Measurements from ENCODE around the gene ADAMTS12. TPM values are rescaled to one million over a fixed set of nuclear protein-coding genes. Genes with fewer than 3 reads are reported as not detected.

ADAMTS12 gene
- total RNA-seq, 4 donors from 2014 or later: 2.3 to 6.0 (median 4.2) TPM

DNA sequence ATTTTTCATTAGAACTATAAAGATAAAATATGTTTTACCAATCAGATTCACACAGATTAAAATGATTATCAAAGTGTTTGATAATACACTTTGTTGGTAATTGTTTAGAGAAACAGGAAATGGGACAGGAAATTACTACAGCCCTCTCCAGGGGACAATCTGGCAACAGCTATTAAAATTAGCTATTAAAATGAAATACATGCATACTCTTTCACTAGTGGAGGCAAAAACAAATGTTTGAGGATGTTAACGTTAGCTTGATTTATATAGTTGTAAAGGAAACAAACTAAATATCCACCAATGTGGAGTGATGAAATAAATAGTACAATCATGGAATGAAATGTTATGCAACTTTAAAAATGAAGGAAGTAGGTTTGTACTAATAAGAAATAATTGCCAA, 397.3 kb downstream of the ADAMTS12 start:
- no peak overlapping the region for H3K4me3 ChIP-seq
- intact Hi-C loops (cut with DNase I): no loop called here
- TF ChIP-seq EP300 (IDR thresholded peaks at IDR 0.05) (no peak), POLR2AphosphoS5 (IDR thresholded peaks at IDR 0.05) (no peak), POLR2A (IDR thresholded peaks at IDR 0.05; ENCODE audit: low read depth) (no peak)
- TF ChIP-seq, protein P1, sequence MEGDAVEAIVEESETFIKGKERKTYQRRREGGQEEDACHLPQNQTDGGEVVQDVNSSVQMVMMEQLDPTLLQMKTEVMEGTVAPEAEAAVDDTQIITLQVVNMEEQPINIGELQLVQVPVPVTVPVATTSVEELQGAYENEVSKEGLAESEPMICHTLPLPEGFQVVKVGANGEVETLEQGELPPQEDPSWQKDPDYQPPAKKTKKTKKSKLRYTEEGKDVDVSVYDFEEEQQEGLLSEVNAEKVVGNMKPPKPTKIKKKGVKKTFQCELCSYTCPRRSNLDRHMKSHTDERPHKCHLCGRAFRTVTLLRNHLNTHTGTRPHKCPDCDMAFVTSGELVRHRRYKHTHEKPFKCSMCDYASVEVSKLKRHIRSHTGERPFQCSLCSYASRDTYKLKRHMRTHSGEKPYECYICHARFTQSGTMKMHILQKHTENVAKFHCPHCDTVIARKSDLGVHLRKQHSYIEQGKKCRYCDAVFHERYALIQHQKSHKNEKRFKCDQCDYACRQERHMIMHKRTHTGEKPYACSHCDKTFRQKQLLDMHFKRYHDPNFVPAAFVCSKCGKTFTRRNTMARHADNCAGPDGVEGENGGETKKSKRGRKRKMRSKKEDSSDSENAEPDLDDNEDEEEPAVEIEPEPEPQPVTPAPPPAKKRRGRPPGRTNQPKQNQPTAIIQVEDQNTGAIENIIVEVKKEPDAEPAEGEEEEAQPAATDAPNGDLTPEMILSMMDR (IDR thresholded peaks at IDR 0.05): no peak
- H3K9me3 ChIP-seq: no peaks in the 10 kb centered on the region
- DNase-seq (ENCODE audit: extremely low spot score): no peak
- H3K4me1 ChIP-seq: peaks cover 0 to 10% (median 5%) of the 10 kb centered on the region in 4 donors
- no peaks in the 10 kb centered on the region for H3K36me3 ChIP-seq
- 12% methylated on average over 1 of the region's 1 CpG for WGBS
- no peak overlapping the region for H3K27ac ChIP-seq (replicated peaks in 1 of 4)
- no peaks in the 10 kb centered on the region for H3K27me3 ChIP-seq

DNA sequence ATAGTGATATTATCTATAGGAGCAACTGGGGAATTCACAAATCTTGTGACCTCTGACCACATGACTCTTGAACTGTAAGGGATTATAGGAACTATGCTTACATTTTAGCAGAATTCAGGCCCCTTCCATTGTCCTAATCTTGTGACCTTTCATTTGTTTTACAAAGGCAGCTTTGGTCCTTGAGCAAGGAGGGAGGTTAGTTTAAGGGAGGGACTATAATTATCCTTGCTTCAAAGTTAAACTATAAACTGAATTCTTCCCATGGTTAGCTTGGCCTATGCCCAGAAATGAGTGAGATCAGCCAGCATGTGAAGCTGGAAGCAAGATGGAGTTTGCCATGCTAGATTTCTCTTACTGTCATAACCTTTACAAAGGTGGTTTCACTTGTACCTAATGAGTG, 399.8 kb downstream of the ADAMTS12 start:
- Histone ChIP-seq H3K4me3 (no peak overlapping the region), H3K27ac (replicated peaks in 1 of 4) (no peak overlapping the region), H3K27me3 (no peaks in the 10 kb centered on the region), H3K4me1 (peaks cover 0 to 10% (median 6%) of the 10 kb centered on the region in 4 donors), H3K9me3 (no peaks in the 10 kb centered on the region), H3K36me3 (no peaks in the 10 kb centered on the region)
- intact Hi-C loops (cut with DNase I): no loop called here
- TF ChIP-seq POLR2AphosphoS5 (IDR thresholded peaks at IDR 0.05) (no peak), POLR2A (IDR thresholded peaks at IDR 0.05; ENCODE audit: low read depth) (no peak), EP300 (IDR thresholded peaks at IDR 0.05) (no peak)
- TF ChIP-seq, protein P1 (IDR thresholded peaks at IDR 0.05): no peak
- DNase-seq (ENCODE audit: extremely low spot score): peak; percentile 14

DNA sequence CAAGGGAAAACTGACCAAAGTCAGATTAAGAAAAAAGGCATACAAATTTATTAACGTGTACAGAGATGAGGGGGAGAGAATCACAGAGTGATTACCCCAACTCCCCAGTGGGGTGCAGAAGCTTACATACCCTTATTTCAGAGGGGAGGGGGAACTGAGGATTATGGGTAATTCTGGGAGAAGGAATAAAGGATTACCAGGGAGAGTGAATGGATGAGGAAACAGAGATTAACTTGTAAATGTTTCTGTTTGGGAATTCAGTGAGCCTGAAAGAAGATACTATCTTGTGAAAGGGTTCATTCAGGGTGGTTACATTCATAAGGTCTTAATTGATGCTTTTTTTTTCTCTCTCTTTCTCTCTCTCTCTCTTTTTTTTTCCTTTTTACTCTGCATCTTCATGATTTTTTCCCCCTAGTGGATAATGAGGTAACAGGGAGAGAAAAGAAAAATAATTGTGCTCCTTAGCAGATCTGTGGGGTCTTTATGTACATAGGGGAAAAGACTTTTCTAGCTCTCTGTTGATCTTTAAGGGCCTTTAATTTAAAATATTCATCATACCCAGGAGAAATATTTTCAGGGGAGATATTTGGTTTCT, 401.6 kb downstream of the ADAMTS12 start:
- peak; percentile 4 for DNase-seq (ENCODE audit: extremely low spot score)
- H3K27ac ChIP-seq (replicated peaks in 1 of 4): no peak overlapping the region
- no peaks in the 10 kb centered on the region for H3K27me3 ChIP-seq
- H3K4me1 ChIP-seq: peaks cover 0 to 10% (median 7%) of the 10 kb centered on the region in 4 donors
- H3K9me3 ChIP-seq: no peaks in the 10 kb centered on the region
- TF ChIP-seq, protein P1 (IDR thresholded peaks at IDR 0.05): no peak
- TF ChIP-seq POLR2A (IDR thresholded peaks at IDR 0.05; ENCODE audit: low read depth) (no peak), POLR2AphosphoS5 (IDR thresholded peaks at IDR 0.05) (no peak), EP300 (IDR thresholded peaks at IDR 0.05) (no peak)
- H3K4me3 ChIP-seq: no peak overlapping the region
- 82% methylated on average over 1 of the region's 1 CpG for WGBS
- intact Hi-C loops (cut with DNase I): no loop called here
- H3K36me3 ChIP-seq: no peaks in the 10 kb centered on the region

DNA sequence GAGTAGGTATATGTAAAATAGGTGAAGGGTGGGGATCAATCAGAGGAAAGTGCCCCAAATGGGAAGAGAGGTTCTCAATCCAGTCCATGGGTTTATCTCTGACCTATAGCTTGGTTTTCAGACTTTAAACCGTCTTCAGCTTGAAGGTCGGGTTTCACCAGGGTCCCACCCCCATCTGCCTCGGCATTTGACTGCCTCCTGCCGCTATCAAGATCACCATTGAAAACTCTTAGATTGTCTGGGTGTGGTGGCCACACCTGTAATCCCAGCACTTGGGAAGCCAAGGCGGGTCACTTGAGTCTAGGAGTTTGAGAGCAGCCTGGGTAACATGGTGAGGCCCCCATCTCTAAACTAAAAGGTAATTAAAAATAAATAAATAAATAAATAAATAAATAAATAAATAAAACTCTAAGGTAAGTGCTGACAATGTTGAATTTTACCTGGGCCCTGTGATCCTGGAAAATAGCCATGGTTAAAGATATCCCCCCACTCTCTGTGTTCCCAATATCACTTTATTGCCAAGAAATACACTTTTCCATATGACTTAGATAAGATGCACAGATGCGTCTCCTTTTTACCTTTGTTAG, 402.2 kb downstream of the ADAMTS12 start:
- no peaks in the 10 kb centered on the region for H3K36me3 ChIP-seq
- peak; percentile 14 for DNase-seq (ENCODE audit: extremely low spot score)
- H3K4me1 ChIP-seq: peaks cover 0 to 10% (median 7%) of the 10 kb centered on the region in 4 donors
- 96% methylated on average over 6 of the region's 6 CpGs for WGBS
- H3K27ac ChIP-seq (replicated peaks in 1 of 4): no peak overlapping the region
- no peak overlapping the region for H3K4me3 ChIP-seq
- no peaks in the 10 kb centered on the region for H3K27me3 ChIP-seq
- TF ChIP-seq POLR2AphosphoS5 (IDR thresholded peaks at IDR 0.05): no peak
- H3K9me3 ChIP-seq: no peaks in the 10 kb centered on the region
- intact Hi-C loops (cut with DNase I): no loop called here

DNA sequence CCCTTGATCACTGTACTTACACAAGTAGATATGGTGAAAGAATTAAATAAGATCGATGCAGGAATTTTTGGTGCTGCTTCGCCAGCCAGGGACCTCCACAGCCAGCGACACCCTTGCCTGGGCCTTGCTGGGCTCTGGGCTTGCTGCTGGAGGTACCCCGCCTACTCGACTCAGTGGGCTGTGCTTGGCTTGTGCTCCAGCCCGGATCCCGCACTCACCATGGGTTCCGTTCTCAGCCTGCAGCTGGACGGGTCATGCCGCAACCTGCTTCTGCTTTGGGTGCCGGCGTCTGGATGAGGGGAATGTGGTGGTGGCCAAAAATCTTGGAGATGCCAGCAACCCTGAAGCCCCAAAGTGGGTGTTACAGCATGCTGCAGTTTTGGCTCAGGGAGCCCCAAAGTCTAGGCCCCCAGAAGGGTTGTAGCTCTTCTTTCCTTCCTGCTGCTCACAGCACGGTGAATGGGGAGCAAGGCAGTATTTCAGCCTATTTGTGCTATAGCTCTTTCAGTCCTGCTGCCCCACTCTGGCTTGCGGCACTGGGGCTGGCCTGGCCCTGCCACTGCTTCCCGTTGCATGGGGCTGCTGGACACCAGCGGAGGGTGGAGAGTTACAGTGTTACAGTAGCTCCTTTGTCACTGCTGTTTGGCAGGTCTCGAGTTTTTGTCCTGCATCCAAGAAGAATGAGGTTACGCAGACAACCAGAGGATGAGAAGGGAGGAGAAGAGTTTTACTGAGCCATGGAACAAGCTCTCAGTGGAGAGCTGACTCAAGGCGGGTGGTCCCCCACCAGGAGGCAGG, 403.0 kb downstream of the ADAMTS12 start:
- WGBS: 92% methylated on average over 18 of the region's 19 CpGs
- no peaks in the 10 kb centered on the region for H3K9me3 ChIP-seq
- DNase-seq (ENCODE audit: extremely low spot score): peak; percentile 84
- TF ChIP-seq POLR2AphosphoS5 (IDR thresholded peaks at IDR 0.05) (no peak), POLR2A (IDR thresholded peaks at IDR 0.05; ENCODE audit: low read depth) (no peak), EP300 (IDR thresholded peaks at IDR 0.05) (no peak)
- TF ChIP-seq, protein P1 (IDR thresholded peaks at IDR 0.05): no peak
- H3K27ac ChIP-seq (replicated peaks in 1 of 4): no peak overlapping the region
- no peaks in the 10 kb centered on the region for H3K36me3 ChIP-seq
- no peaks in the 10 kb centered on the region for H3K27me3 ChIP-seq
- intact Hi-C loops (cut with DNase I): no loop called here
- no peak overlapping the region for H3K4me3 ChIP-seq
- H3K4me1 ChIP-seq: peaks cover 0 to 10% (median 7%) of the 10 kb centered on the region in 4 donors
